ENCODE results near the gene SGMS1. TPM values are rescaled to one million over a fixed set of nuclear protein-coding genes. Genes with fewer than 3 reads are reported as not detected.
A peak's percentile ranks its signal among the peaks of the same experiment; 100 is the strongest.

Gene SGMS1
- total RNA-seq, 1 donor, result 61.2 TPM

DNA sequence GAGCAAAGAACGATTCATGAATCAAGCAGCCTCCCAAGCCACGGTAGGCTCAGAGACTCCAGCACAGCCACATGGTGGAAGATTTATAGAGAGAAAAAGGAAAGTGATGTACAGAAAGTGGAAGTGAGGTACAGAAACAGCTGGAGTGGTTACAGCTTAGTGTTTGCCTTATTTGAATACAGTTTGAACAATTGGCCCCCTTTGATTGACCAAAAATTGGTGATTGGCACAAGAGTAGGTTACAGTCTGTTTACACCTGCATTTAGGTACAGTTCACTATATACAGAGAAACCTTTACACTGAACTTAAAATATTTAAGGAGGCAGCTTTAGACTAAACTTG lies 236.1 kb downstream of the SGMS1 start:
- TF ChIP-seq, protein P1, sequence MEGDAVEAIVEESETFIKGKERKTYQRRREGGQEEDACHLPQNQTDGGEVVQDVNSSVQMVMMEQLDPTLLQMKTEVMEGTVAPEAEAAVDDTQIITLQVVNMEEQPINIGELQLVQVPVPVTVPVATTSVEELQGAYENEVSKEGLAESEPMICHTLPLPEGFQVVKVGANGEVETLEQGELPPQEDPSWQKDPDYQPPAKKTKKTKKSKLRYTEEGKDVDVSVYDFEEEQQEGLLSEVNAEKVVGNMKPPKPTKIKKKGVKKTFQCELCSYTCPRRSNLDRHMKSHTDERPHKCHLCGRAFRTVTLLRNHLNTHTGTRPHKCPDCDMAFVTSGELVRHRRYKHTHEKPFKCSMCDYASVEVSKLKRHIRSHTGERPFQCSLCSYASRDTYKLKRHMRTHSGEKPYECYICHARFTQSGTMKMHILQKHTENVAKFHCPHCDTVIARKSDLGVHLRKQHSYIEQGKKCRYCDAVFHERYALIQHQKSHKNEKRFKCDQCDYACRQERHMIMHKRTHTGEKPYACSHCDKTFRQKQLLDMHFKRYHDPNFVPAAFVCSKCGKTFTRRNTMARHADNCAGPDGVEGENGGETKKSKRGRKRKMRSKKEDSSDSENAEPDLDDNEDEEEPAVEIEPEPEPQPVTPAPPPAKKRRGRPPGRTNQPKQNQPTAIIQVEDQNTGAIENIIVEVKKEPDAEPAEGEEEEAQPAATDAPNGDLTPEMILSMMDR (IDR thresholded peaks at IDR 0.05; ENCODE audit: insufficient read depth, low read length), result no peak
- H3K4me3 ChIP-seq (ENCODE audit: low read depth, low read length), result no peak overlapping the region
- DNase-seq (ENCODE audit: low read depth), result no peak

DNA sequence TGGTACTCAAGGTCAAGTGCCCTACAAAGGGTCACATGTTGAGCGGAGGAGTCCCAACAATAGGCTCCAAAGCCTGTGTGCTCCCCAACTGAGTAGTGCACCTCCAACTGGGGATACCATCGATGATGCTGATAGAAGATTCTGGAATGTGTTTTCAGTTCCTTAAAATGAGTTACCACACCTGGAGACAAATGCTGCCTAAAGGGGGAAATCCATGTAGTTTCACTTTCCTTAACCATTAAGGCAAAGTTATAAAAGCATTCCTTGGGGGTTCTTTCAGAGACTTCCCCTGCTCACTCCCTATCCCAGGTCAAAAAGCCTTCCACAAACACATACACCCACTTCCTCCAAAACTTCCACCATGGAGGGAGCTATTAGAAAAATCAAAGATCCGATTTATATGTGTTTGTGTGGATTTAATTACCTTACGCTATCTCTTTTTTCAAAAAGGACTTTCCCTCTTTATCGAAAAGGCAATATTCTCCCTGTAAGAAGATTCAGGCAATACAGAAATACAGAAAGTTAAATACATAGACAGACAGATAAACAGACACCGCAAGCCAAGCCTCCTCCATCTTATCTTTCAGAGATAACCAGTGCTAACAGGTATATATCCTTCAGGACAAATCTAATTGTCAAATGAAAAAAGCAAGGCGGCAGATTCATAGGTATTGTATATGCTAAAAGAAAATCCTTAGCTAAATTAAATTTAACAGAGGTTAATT lies 236.6 kb downstream of the SGMS1 start:
- TF ChIP-seq, protein P1 (IDR thresholded peaks at IDR 0.05; ENCODE audit: insufficient read depth, low read length), result no peak
- DNase-seq (ENCODE audit: low read depth), result no peak
- H3K4me3 ChIP-seq (ENCODE audit: low read depth, low read length), result no peak overlapping the region

DNA sequence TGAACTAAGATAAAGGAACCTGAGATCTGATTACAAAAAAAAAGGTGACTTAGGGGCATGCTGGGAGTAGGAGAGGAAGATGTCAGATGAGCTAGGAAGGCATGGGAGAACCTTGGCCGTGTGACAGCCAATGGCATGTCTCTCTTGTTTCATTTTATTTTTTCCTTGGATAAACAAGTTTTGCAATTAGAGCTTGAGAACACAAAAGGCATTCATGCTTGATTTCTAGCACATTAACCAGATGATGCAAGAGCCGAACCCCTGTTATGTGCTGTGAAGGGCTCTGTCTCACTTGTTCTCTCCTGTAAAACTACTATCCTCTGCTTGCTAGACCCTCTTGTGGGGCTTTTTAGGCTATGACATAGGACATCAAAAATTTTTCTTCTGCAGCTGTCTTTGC lies 238.1 kb downstream of the SGMS1 start:
- H3K4me3 ChIP-seq (ENCODE audit: low read depth, low read length), result no peak overlapping the region
- no peak for DNase-seq (ENCODE audit: low read depth)
- TF ChIP-seq, protein P1 (IDR thresholded peaks at IDR 0.05; ENCODE audit: insufficient read depth, low read length), result no peak

DNA sequence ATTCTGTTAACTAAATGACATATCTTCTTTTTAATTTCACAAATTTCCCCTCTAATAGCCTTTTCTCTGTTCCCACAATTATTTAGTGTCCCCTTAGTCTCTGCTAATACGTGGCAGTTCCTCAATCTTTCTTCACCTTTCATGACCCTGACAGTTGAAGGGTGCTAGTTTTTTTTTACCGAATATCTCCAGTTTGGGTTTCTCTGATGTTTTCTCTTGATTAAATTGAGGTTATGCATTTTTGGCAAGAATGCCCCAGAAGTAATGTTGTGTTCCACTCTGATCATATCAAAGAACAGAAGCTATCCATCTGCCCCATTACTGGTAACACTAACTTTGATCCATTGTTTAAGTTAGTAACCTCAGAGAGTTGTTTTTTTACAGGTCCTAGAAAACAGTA lies 238.9 kb downstream of the SGMS1 start:
- TF ChIP-seq, protein P1 (IDR thresholded peaks at IDR 0.05; ENCODE audit: insufficient read depth, low read length), result no peak
- DNase-seq (ENCODE audit: low read depth), result no peak
- H3K4me3 ChIP-seq (ENCODE audit: low read depth, low read length), result no peak overlapping the region

DNA sequence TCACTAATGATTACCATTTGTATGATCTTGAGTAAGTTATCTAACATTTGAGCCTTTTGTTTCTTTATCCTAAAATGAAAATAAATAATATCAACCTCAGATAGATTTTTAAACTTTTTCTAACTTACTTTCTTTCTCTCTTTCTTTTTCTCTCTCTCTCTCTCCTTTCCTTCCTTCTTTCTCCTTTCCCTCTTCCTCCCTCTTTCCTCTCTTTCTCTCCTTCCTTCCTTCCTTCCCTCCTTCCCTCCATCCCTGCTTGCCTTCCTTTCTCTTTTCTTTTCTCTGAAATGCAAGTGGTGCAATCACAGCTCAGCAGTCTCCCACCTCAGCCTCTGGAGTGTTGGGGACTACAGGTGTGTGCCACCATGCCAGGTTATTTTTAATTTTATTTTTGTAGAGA lies 239.5 kb downstream of the SGMS1 start:
- no peak for DNase-seq (ENCODE audit: low read depth)
- TF ChIP-seq, protein P1 (IDR thresholded peaks at IDR 0.05; ENCODE audit: insufficient read depth, low read length), result no peak
- H3K4me3 ChIP-seq (ENCODE audit: low read depth, low read length), result no peak overlapping the region

DNA sequence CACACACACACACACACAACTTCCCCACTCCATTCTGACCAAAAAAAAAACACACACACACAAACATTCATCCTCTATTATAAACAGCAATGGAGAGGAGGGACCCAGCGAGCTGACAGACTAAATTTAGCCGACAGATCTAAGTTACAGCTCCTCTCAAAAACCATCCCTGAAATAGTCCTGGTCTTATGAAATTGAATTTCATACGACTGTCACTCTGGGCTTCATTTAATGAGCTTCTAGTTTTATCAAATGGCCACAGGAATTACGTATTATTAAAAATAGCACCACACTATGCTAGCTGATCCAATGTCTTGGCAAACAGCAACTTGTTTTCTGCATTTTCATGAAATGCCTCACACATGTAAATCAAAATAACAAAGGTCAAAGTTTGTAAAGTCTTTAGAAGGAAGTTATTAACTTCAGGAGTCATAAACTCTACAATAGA lies 241.2 kb downstream of the SGMS1 start:
- TF ChIP-seq, protein P1 (IDR thresholded peaks at IDR 0.05; ENCODE audit: insufficient read depth, low read length), result no peak
- no peak overlapping the region for H3K4me3 ChIP-seq (ENCODE audit: low read depth, low read length)
- DNase-seq (ENCODE audit: low read depth), result no peak

DNA sequence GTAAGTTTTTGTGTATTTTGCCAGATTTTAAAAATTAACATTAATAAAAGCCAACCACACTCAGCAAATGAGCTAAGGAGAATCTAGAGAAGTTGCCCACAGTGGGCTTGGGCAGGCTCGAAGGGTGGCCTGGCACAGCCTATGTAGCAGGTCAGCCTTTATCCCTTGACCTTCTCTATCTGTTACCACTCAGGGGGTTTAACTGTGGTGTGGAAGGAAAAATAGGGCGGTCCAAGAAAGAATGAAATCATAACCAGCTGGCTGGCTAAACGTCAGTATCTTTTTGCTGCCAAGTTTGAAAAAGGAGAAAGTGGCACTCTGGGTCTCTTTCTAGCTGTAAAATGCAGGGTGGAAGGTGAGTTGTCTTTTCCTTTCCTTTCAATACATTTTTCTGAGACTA lies 242.1 kb downstream of the SGMS1 start:
- DNase-seq (ENCODE audit: low read depth), result peak; percentile 57
- TF ChIP-seq, protein P1 (IDR thresholded peaks at IDR 0.05; ENCODE audit: insufficient read depth, low read length), result no peak
- no peak overlapping the region for H3K4me3 ChIP-seq (ENCODE audit: low read depth, low read length)

All from fibroblast of the aortic adventitia (primary cell).